ENCODE data around the gene CDH26.
"Not testable (repeated sequence)": the region's sequence is repeated elsewhere in the genome, so short reads cannot be mapped to it uniquely, and the experiment has no call there.

Gene CDH26

GRCh38 chr20:59940956-59941294 is 17.3 kb upstream of the CDH26 start:
- no peak for DNase-seq (ENCODE audit: low read depth)

- DNase-seq (ENCODE audit: low read depth), result no peak
Observed at GRCh38 chr20:59942245-59942644, 16.0 kb upstream of the CDH26 start.

GRCh38 chr20:59944726-59945125 is 13.5 kb upstream of the CDH26 start:
- no peak for DNase-seq (ENCODE audit: low read depth)

- DNase-seq (ENCODE audit: low read depth), result no peak
Observed at GRCh38 chr20:59945175-59945574, 13.0 kb upstream of the CDH26 start.

- no peak for DNase-seq (ENCODE audit: low read depth)
Observed at GRCh38 chr20:59945731-59946130, 12.5 kb upstream of the CDH26 start.

- DNase-seq (ENCODE audit: low read depth), result no peak
Observed at GRCh38 chr20:59947376-59947775, 10.8 kb upstream of the CDH26 start.

- no peak for DNase-seq (ENCODE audit: low read depth)
Observed at GRCh38 chr20:59948212-59948611, 10.0 kb upstream of the CDH26 start.

GRCh38 chr20:59948828-59949720 is 9.1 kb upstream of the CDH26 start:
- DNase-seq (ENCODE audit: low read depth), result no peak

- DNase-seq (ENCODE audit: low read depth), result no peak
Observed at GRCh38 chr20:59949911-59950310, 8.3 kb upstream of the CDH26 start.

GRCh38 chr20:59954718-59955117 is 3.5 kb upstream of the CDH26 start:
- no peak for DNase-seq (ENCODE audit: low read depth)

GRCh38 chr20:59955131-59955796 is 3.0 kb upstream of the CDH26 start:
- DNase-seq (ENCODE audit: low read depth), result no peak

- not testable (repeated sequence) for DNase-seq (ENCODE audit: low read depth)
Observed at GRCh38 chr20:59957568-59957967, 655 bp upstream of the CDH26 start.

GRCh38 chr20:59958626-59959025 is 403 bp downstream of the CDH26 start:
- DNase-seq (ENCODE audit: low read depth), result no peak

- DNase-seq (ENCODE audit: low read depth), result no peak
Observed at GRCh38 chr20:59961423-59961822, 3.2 kb downstream of the CDH26 start.

GRCh38 chr20:59962155-59962554 is 3.9 kb downstream of the CDH26 start:
- no peak for DNase-seq (ENCODE audit: low read depth)

- no peak for DNase-seq (ENCODE audit: low read depth)
Observed at GRCh38 chr20:59966428-59966827, 8.2 kb downstream of the CDH26 start.

- no peak for DNase-seq (ENCODE audit: low read depth)
Observed at GRCh38 chr20:59971428-59971827, 13.2 kb downstream of the CDH26 start.

GRCh38 chr20:59972037-59972801 is 14.0 kb downstream of the CDH26 start:
- no peak for DNase-seq (ENCODE audit: low read depth)

- no peak for DNase-seq (ENCODE audit: low read depth)
Observed at GRCh38 chr20:59976156-59976782, 18.0 kb downstream of the CDH26 start.

- DNase-seq (ENCODE audit: low read depth), result no peak
Observed at GRCh38 chr20:59977086-59977485, 18.9 kb downstream of the CDH26 start.

- DNase-seq (ENCODE audit: low read depth), result no peak
Observed at GRCh38 chr20:59983076-59983475, 24.9 kb downstream of the CDH26 start.

- DNase-seq (ENCODE audit: low read depth), result no peak
Observed at GRCh38 chr20:59984541-59984940, 26.3 kb downstream of the CDH26 start.
